Measurements from ENCODE around the gene FAM3C.

Gene FAM3C

DNA sequence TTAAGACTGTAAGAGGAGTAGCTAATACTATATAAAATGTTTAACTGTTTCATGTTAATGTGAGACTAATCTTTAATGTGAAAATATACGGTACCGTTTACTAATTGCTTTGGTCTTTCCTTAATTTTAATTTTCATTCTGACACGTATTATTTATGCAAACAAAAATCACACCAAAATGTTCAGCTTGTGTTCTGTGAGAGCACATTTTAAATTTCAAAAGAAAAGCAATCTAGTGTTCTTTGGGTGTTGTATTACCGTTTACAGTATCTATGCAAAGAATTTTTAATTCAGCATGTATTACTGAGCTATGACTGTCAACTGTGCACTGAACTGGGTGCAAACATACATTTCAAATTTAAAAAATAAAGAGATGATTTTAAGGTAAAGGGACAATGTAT, 65.1 kb downstream of the FAM3C start:
- Histone ChIP-seq H3K4me3 (ENCODE audit: low read length) (no peak overlapping the region), H3K79me2 (ENCODE audit: control insufficient read depth, low read length) (no peaks in the 10 kb centered on the region), H3K9me3 (ENCODE audit: control insufficient read depth, insufficient read depth, low read length) (no peaks in the 10 kb centered on the region), H3K27me3 (ENCODE audit: control insufficient read depth, low read length) (peaks cover 41% of the 10 kb centered on the region), H3K4me1 (ENCODE audit: control insufficient read depth, low read length) (no peaks in the 10 kb centered on the region; the same call in 1 of the 2 replicates), H3K4me2 (ENCODE audit: low read length) (no peak overlapping the region), H4K20me1 (ENCODE audit: control insufficient read depth, insufficient read depth, low read depth, low read length) (no peaks in the 10 kb centered on the region), H3F3A (ENCODE audit: control insufficient read depth, insufficient read depth) (no peaks in the 10 kb centered on the region), H3K9me2 (replicated peaks; ENCODE audit: control insufficient read depth, low read length) (no peaks in the 10 kb centered on the region), H3K27ac (ENCODE audit: low read depth, low read length) (no peak overlapping the region), H3K36me3 (ENCODE audit: control insufficient read depth, low read length) (no peaks in the 10 kb centered on the region)
- TF ChIP-seq EZH2phosphoT487 (IDR thresholded peaks at IDR 0.05; ENCODE audit: borderline replicate concordance, low read length): no peak
- TF ChIP-seq, protein P1, sequence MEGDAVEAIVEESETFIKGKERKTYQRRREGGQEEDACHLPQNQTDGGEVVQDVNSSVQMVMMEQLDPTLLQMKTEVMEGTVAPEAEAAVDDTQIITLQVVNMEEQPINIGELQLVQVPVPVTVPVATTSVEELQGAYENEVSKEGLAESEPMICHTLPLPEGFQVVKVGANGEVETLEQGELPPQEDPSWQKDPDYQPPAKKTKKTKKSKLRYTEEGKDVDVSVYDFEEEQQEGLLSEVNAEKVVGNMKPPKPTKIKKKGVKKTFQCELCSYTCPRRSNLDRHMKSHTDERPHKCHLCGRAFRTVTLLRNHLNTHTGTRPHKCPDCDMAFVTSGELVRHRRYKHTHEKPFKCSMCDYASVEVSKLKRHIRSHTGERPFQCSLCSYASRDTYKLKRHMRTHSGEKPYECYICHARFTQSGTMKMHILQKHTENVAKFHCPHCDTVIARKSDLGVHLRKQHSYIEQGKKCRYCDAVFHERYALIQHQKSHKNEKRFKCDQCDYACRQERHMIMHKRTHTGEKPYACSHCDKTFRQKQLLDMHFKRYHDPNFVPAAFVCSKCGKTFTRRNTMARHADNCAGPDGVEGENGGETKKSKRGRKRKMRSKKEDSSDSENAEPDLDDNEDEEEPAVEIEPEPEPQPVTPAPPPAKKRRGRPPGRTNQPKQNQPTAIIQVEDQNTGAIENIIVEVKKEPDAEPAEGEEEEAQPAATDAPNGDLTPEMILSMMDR (IDR thresholded peaks at IDR 0.05; ENCODE audit: low read depth, low read length, poor library complexity, severe bottlenecking): no peak

DNA sequence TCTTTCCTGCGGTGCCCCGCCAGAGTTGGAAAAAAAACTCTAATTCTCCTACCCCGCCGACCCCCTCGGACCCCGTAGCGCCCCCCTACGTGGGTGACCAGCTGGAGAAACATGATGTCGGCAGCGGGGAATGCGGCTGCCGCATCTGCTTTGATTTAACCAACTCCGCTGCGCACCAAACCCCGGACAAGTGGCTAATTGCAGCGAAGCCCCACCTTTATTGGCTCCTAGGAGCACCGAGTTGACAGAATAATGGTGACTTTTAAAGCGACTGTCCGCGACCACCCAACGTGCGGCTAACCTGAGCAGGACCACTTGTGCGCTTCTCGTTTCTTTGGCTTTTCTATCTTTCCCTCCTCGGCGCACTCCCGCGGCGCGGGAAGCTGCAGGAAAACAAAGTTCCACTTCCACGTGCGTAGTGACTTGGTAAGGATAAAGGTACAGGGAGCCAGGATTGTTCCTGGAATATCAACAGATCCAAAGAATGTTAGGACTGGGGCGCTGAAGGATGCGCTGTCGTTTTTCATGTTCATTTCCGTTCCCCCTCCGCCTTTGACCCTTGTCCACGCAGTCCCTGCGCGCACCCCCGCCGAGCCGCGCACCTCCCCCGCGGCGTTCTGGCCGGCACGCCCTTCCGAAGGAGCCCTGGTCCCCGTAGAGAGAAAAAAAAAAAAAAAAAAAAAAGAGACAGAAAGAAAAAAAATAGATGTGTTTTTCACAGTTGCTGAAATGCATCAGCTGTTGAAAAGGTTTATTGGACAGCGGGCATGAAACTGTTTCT, 65.9 kb downstream of the FAM3C start:
- Histone ChIP-seq H3K9me2 (replicated peaks; ENCODE audit: control insufficient read depth, low read length) (no peaks in the 10 kb centered on the region), H3K79me2 (ENCODE audit: control insufficient read depth, low read length) (no peaks in the 10 kb centered on the region), H3K27me3 (ENCODE audit: control insufficient read depth, low read length) (peaks cover 41% of the 10 kb centered on the region), H3K4me1 (ENCODE audit: control insufficient read depth, low read length) (no peaks in the 10 kb centered on the region; the same call in 1 of the 2 replicates), H3K4me2 (ENCODE audit: low read length) (peak overlapping the region; percentile 54), H3K4me3 (ENCODE audit: low read length) (peak overlapping the region; percentile 53), H4K20me1 (ENCODE audit: control insufficient read depth, insufficient read depth, low read depth, low read length) (no peaks in the 10 kb centered on the region), H3K27ac (ENCODE audit: low read depth, low read length) (no peak overlapping the region), H3K36me3 (ENCODE audit: control insufficient read depth, low read length) (no peaks in the 10 kb centered on the region), H3K9me3 (ENCODE audit: control insufficient read depth, insufficient read depth, low read length) (no peaks in the 10 kb centered on the region), H3F3A (ENCODE audit: control insufficient read depth, insufficient read depth) (no peaks in the 10 kb centered on the region)
- TF ChIP-seq, protein P1 (IDR thresholded peaks at IDR 0.05; ENCODE audit: low read depth, low read length, poor library complexity, severe bottlenecking): no peak
- peak; percentile 88; the same call in 1 of the 2 replicates for TF ChIP-seq EZH2phosphoT487 (IDR thresholded peaks at IDR 0.05; ENCODE audit: borderline replicate concordance, low read length)

DNA sequence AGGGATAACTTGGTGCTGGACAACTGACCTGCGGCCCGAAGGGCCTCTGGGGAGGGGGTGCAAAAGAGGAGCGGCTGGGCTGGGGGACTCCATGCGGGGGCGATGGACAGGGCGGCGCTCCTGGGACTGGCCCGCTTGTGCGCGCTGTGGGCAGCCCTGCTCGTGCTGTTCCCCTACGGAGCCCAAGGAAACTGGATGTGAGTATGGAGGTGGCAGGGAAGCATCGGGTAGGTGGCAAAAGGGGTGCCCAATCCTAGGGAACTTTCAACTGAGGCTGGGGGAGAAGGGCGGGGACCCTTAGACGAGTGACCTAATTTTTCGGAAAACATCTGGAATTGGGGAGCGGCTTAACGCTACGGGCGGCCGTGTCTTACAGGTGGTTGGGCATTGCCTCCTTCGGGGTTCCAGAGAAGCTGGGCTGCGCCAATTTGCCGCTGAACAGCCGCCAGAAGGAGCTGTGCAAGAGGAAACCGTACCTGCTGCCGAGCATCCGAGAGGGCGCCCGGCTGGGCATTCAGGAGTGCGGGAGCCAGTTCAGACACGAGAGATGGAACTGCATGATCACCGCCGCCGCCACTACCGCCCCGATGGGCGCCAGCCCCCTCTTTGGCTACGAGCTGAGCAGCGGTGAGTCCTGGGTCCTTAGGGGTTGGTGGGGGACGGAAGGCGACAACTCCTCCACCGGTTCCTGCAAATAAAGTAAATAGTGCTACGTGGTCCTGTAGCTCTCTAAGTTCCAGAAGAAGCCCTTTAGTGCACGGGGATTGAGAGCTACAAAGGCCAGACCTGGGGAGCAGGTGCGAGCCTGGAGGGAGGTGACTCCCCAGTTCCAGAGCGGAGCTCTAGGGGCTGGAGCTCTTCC, 66.7 kb downstream of the FAM3C start:
- H3F3A ChIP-seq (ENCODE audit: control insufficient read depth, insufficient read depth): no peaks in the 10 kb centered on the region
- no peaks in the 10 kb centered on the region for H3K36me3 ChIP-seq (ENCODE audit: control insufficient read depth, low read length)
- H3K27ac ChIP-seq (ENCODE audit: low read depth, low read length): no peak overlapping the region
- H3K4me2 ChIP-seq (ENCODE audit: low read length): peak overlapping the region; percentile 54
- H3K27me3 ChIP-seq (ENCODE audit: control insufficient read depth, low read length): peaks cover 39% of the 10 kb centered on the region
- no peaks in the 10 kb centered on the region for H3K9me2 ChIP-seq (replicated peaks; ENCODE audit: control insufficient read depth, low read length)
- TF ChIP-seq, protein P1 (IDR thresholded peaks at IDR 0.05; ENCODE audit: low read depth, low read length, poor library complexity, severe bottlenecking): no peak
- no peaks in the 10 kb centered on the region for H3K9me3 ChIP-seq (ENCODE audit: control insufficient read depth, insufficient read depth, low read length)
- no peaks in the 10 kb centered on the region; the same call in 1 of the 2 replicates for H3K4me1 ChIP-seq (ENCODE audit: control insufficient read depth, low read length)
- peak overlapping the region; percentile 53 for H3K4me3 ChIP-seq (ENCODE audit: low read length)
- H3K79me2 ChIP-seq (ENCODE audit: control insufficient read depth, low read length): no peaks in the 10 kb centered on the region
- H4K20me1 ChIP-seq (ENCODE audit: control insufficient read depth, insufficient read depth, low read depth, low read length): no peaks in the 10 kb centered on the region

Measured in DOHH2 (cell line).